ENCODE results near the gene SDK2.
"Not testable (repeated sequence)": the region's sequence is repeated elsewhere in the genome, so short reads cannot be mapped to it uniquely, and the experiment has no call there.

The SDK2 gene

DNA sequence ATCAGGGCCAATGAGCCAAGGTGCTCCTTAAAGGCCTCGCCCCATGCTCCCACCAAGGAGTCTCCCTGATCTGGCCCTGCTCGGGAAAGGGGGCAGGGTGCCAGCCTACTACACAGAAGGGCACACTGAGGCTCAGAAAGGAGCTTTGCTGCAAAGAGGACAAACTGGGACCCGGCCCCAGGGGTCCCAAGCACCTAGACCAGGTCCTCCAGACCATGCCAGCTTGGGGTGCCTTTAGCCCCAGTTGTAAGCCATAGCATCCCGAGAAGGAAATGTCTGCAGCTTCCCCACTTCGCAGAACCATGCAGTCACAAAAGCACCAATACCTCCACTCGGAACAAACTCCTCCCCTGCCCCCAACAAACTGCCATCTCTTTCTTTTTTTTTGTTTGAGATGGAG lies 257.7 kb downstream of the SDK2 start:
- H3K4me3 ChIP-seq (ENCODE audit: low read length), result no peak overlapping the region
- no peaks in the 10 kb centered on the region for H3K27me3 ChIP-seq (ENCODE audit: insufficient read depth, low read length)
- peaks cover 4% of the 10 kb centered on the region for H3K36me3 ChIP-seq (ENCODE audit: insufficient read depth, low read depth, low read length)

GRCh38 chr17:73384926-73385325 lies 259.3 kb downstream of the SDK2 start:
- H3K27ac ChIP-seq (ENCODE audit: low read length), result no peak overlapping the region
- H3K9ac ChIP-seq (ENCODE audit: low read depth, low read length), result no peak overlapping the region
- H3K9me3 ChIP-seq (ENCODE audit: insufficient read depth, low read depth, low read length), result no peaks in the 10 kb centered on the region
- no peak overlapping the region for H3K4me3 ChIP-seq (ENCODE audit: low read length)
- no peaks in the 10 kb centered on the region for H3K27me3 ChIP-seq (ENCODE audit: insufficient read depth, low read length)
- H3K36me3 ChIP-seq (ENCODE audit: insufficient read depth, low read depth, low read length), result peaks cover 4% of the 10 kb centered on the region
- no peaks in the 10 kb centered on the region for H3K4me1 ChIP-seq (ENCODE audit: insufficient read depth, low read length)

More for the DNA sequence above, 257.7 kb downstream of the SDK2 start:
- Histone ChIP-seq H3K27ac (ENCODE audit: low read length) (no peak overlapping the region), H3K9me3 (ENCODE audit: insufficient read depth, low read depth, low read length) (no peaks in the 10 kb centered on the region), H3K4me1 (ENCODE audit: insufficient read depth, low read length) (no peaks in the 10 kb centered on the region), H3K9ac (ENCODE audit: low read depth, low read length) (no peak overlapping the region)

DNA sequence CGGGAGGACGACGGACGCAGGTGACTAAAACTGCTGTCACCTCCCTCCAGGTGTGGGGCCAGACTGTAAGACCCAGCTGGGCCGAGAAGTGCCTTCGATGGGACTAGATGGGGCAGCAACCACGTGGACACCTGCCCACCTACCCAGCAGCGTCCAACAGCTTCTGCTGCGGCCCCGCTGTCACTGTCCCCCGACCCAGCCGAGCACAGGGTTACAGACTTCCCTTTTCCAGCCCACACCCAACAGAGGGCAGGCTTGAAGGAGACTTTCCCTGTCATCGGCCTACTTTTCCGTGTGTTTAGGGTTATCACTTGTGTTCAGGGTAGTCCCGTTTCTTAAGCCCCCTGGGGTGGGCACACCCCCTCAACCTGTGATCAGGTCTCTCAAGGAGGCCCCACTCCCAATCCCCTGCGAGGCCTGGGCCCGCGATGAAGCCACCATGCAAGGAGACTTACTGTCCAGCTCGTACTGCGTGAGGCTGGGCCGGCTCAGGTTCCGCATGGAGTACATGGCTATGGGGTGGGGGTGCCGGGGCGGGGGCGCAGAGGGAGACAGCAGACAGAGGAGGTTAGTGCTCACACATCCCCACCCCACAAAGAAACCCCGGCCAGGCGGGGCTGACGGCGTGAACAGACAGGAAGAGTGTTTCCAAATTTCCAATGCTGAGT lies 263.7 kb downstream of the SDK2 start:
- Histone ChIP-seq H3K27ac (ENCODE audit: low read length) (no peak overlapping the region), H3K9ac (ENCODE audit: low read depth, low read length) (no peak overlapping the region), H3K4me1 (ENCODE audit: insufficient read depth, low read length) (no peaks in the 10 kb centered on the region), H3K36me3 (ENCODE audit: insufficient read depth, low read depth, low read length) (peaks cover 4% of the 10 kb centered on the region), H3K27me3 (ENCODE audit: insufficient read depth, low read length) (no peaks in the 10 kb centered on the region), H3K9me3 (ENCODE audit: insufficient read depth, low read depth, low read length) (no peaks in the 10 kb centered on the region), H3K4me3 (ENCODE audit: low read length) (no peak overlapping the region)

- Histone ChIP-seq H3K27me3 (ENCODE audit: insufficient read depth, low read length) (no peaks in the 10 kb centered on the region), H3K27ac (ENCODE audit: low read length) (no peak overlapping the region), H3K9ac (ENCODE audit: low read depth, low read length) (no peak overlapping the region), H3K36me3 (ENCODE audit: insufficient read depth, low read depth, low read length) (no peaks in the 10 kb centered on the region; the same call in 1 of the 2 replicates), H3K9me3 (ENCODE audit: insufficient read depth, low read depth, low read length) (no peaks in the 10 kb centered on the region), H3K4me3 (ENCODE audit: low read length) (no peak overlapping the region), H3K4me1 (ENCODE audit: insufficient read depth, low read length) (no peaks in the 10 kb centered on the region)
Measured at GRCh38 chr17:73379826-73380225, 264.4 kb downstream of the SDK2 start.

GRCh38 chr17:73378974-73379470 lies 265.2 kb downstream of the SDK2 start:
- Histone ChIP-seq H3K27me3 (ENCODE audit: insufficient read depth, low read length) (no peaks in the 10 kb centered on the region), H3K9me3 (ENCODE audit: insufficient read depth, low read depth, low read length) (no peaks in the 10 kb centered on the region), H3K4me1 (ENCODE audit: insufficient read depth, low read length) (no peaks in the 10 kb centered on the region), H3K4me3 (ENCODE audit: low read length) (no peak overlapping the region), H3K36me3 (ENCODE audit: insufficient read depth, low read depth, low read length) (no peaks in the 10 kb centered on the region), H3K9ac (ENCODE audit: low read depth, low read length) (no peak overlapping the region), H3K27ac (ENCODE audit: low read length) (no peak overlapping the region)

GRCh38 chr17:73376636-73377035 lies 267.6 kb downstream of the SDK2 start:
- no peak overlapping the region for H3K9ac ChIP-seq (ENCODE audit: low read depth, low read length)
- H3K4me1 ChIP-seq (ENCODE audit: insufficient read depth, low read length), result no peaks in the 10 kb centered on the region
- no peaks in the 10 kb centered on the region for H3K27me3 ChIP-seq (ENCODE audit: insufficient read depth, low read length)
- no peaks in the 10 kb centered on the region for H3K36me3 ChIP-seq (ENCODE audit: insufficient read depth, low read depth, low read length)
- no peaks in the 10 kb centered on the region for H3K9me3 ChIP-seq (ENCODE audit: insufficient read depth, low read depth, low read length)
- no peak overlapping the region for H3K27ac ChIP-seq (ENCODE audit: low read length)
- H3K4me3 ChIP-seq (ENCODE audit: low read length), result no peak overlapping the region

GRCh38 chr17:73376152-73376551 lies 268.1 kb downstream of the SDK2 start:
- Histone ChIP-seq H3K4me3 (ENCODE audit: low read length) (no peak overlapping the region), H3K4me1 (ENCODE audit: insufficient read depth, low read length) (no peaks in the 10 kb centered on the region), H3K9ac (ENCODE audit: low read depth, low read length) (no peak overlapping the region), H3K9me3 (ENCODE audit: insufficient read depth, low read depth, low read length) (no peaks in the 10 kb centered on the region), H3K27ac (ENCODE audit: low read length) (no peak overlapping the region), H3K27me3 (ENCODE audit: insufficient read depth, low read length) (no peaks in the 10 kb centered on the region), H3K36me3 (ENCODE audit: insufficient read depth, low read depth, low read length) (no peaks in the 10 kb centered on the region)

DNA sequence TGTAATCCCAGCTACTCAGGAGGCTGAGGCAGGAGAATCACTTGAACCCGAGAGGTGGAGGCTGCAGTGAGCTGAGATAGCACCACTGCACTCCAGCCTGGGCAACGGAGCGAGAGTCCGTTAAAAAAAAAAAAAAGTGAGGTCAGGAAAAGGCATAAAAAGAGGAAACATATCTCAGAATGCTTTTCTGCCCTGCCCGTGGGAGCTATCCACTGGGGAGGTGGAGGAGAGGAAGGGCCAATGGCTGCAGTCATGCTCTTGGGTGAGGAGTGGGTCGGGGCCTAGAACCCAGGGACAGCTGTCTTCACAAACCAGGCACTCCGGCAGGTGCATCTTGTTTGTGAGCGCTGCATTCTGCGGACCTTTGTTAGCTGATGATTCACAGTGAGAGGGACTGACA lies 272.4 kb downstream of the SDK2 start:
- no peaks in the 10 kb centered on the region for H3K9me3 ChIP-seq (ENCODE audit: insufficient read depth, low read depth, low read length)
- H3K4me3 ChIP-seq (ENCODE audit: low read length), result no peak overlapping the region
- H3K9ac ChIP-seq (ENCODE audit: low read depth, low read length), result no peak overlapping the region
- H3K36me3 ChIP-seq (ENCODE audit: insufficient read depth, low read depth, low read length), result no peaks in the 10 kb centered on the region
- no peaks in the 10 kb centered on the region for H3K27me3 ChIP-seq (ENCODE audit: insufficient read depth, low read length)
- no peak overlapping the region for H3K27ac ChIP-seq (ENCODE audit: low read length)
- H3K4me1 ChIP-seq (ENCODE audit: insufficient read depth, low read length), result peaks cover 3% of the 10 kb centered on the region; the same call in 1 of the 2 replicates

- Histone ChIP-seq H3K36me3 (ENCODE audit: insufficient read depth, low read depth, low read length) (no peaks in the 10 kb centered on the region), H3K27ac (ENCODE audit: low read length) (no peak overlapping the region), H3K4me1 (ENCODE audit: insufficient read depth, low read length) (peaks cover 3% of the 10 kb centered on the region; the same call in 1 of the 2 replicates), H3K9ac (ENCODE audit: low read depth, low read length) (no peak overlapping the region), H3K4me3 (ENCODE audit: low read length) (no peak overlapping the region), H3K9me3 (ENCODE audit: insufficient read depth, low read depth, low read length) (no peaks in the 10 kb centered on the region), H3K27me3 (ENCODE audit: insufficient read depth, low read length) (no peaks in the 10 kb centered on the region)
Measured at GRCh38 chr17:73371285-73371684, 273.0 kb downstream of the SDK2 start.

- H3K4me3 ChIP-seq (ENCODE audit: low read length); H3K27ac ChIP-seq (ENCODE audit: low read length); H3K9ac ChIP-seq (ENCODE audit: low read depth, low read length); H3K36me3 ChIP-seq (ENCODE audit: insufficient read depth, low read depth, low read length); H3K4me1 ChIP-seq (ENCODE audit: insufficient read depth, low read length); H3K9me3 ChIP-seq (ENCODE audit: insufficient read depth, low read depth, low read length); H3K27me3 ChIP-seq (ENCODE audit: insufficient read depth, low read length): not testable (repeated sequence)
Measured at GRCh38 chr17:73369817-73370490, 274.3 kb downstream of the SDK2 start.

- H3K4me1 ChIP-seq (ENCODE audit: insufficient read depth, low read length), result peaks cover 6% of the 10 kb centered on the region; the same call in 1 of the 2 replicates
- H3K27me3 ChIP-seq (ENCODE audit: insufficient read depth, low read length), result no peaks in the 10 kb centered on the region
- no peaks in the 10 kb centered on the region for H3K9me3 ChIP-seq (ENCODE audit: insufficient read depth, low read depth, low read length)
- H3K4me3 ChIP-seq (ENCODE audit: low read length), result no peak overlapping the region
- no peak overlapping the region for H3K27ac ChIP-seq (ENCODE audit: low read length)
- H3K9ac ChIP-seq (ENCODE audit: low read depth, low read length), result no peak overlapping the region
- no peaks in the 10 kb centered on the region for H3K36me3 ChIP-seq (ENCODE audit: insufficient read depth, low read depth, low read length)
Measured at GRCh38 chr17:73369111-73369521, 275.1 kb downstream of the SDK2 start.

DNA sequence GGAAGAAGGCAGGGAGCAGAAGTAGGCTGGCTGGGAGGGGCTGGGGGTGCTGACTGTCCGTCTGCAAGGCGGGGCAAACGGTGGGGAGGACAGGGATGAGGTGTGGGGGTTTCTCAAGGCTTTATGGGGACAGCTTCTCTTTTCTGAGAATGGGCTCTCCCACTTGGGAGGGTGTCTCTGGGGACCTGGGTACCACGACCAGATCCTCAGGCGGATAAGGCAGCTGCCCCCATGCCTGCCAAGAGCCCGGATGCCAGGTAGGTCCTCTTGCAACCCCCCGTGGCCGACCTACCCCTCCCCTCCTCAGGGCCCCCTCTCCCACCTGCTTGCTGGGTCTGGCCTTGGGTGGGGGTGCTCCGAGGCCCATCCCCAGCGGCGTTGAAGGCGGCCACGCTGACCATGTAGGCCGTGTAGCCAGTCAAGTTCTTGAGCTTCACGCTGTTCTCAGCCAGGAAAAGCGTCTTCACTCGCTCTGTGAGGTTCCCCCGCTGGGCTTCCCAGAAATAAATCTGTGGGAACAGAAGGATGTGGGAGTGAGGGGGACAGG lies 276.1 kb downstream of the SDK2 start:
- no peak overlapping the region for H3K27ac ChIP-seq (ENCODE audit: low read length)
- H3K36me3 ChIP-seq (ENCODE audit: insufficient read depth, low read depth, low read length), result no peaks in the 10 kb centered on the region
- no peaks in the 10 kb centered on the region for H3K27me3 ChIP-seq (ENCODE audit: insufficient read depth, low read length)
- H3K9ac ChIP-seq (ENCODE audit: low read depth, low read length), result no peak overlapping the region
- H3K9me3 ChIP-seq (ENCODE audit: insufficient read depth, low read depth, low read length), result no peaks in the 10 kb centered on the region
- H3K4me1 ChIP-seq (ENCODE audit: insufficient read depth, low read length), result peaks cover 6% of the 10 kb centered on the region; the same call in 1 of the 2 replicates
- H3K4me3 ChIP-seq (ENCODE audit: low read length), result no peak overlapping the region
